GM18873 (cell line): ENCODE data around the gene LY6G6D.

Source experiments
- ATAC-seq: cut with Tn5 transposase; IDR thresholded peaks from one replicate; pipeline ENCODE4 v1.9.1; 2021; ENCODE audit warnings: mild to moderate bottlenecking, moderate library complexity, moderate number of reproducible peaks; ENCODE audit not compliant: unreplicated experiment, low FRiP score

The LY6G6D gene

DNA sequence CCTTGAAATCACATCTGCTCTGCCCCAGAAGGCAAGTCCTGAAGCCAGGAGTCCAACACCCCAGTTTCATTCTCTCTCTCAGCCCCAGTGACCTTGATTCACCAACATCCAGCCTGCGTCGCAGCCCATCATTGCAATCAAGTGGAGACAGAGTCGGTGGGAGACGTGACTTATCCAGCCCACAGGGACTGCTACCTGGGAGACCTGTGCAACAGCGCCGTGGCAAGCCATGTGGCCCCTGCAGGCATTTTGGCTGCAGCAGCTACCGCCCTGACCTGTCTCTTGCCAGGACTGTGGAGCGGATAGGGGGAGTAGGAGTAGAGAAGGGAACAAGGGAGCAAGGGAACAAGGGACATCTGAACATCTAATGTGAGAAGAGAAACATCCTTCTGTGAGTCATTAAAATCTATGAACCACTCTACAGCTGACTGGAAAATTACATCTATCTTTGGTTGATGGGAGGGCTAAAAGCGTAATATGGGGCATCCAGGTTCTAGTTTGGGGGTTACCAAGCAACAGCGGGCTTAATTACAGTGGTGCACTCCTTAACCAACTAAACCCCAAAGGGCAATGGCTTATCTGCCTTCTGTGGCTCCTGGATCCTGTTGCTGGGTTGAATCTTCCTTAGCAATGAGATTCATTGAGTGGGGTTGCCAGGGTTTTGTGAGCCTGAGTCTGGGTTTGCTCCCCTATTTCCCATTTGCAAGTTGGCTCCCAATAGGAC lies 2.5 kb downstream of the LY6G6D start:
- no peak for ATAC-seq

DNA sequence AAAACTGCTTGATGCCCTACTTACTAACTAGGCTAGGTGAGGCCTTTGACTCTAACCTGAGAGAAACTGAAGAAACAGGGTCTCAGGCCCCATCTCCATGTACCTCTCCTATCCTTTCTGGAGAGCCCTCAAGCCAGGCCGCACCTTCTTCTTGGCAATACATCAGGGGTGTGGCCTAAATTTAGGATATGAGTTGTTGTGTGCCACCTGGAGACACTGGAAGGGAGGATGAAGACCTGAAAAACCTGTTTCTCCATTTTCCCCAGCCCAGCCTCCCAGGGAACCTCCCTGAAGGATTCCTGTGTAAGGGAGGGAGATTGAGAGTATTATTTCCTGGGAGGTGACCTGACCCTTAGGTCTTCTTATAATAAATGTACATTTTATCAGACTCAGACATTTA lies 3.1 kb downstream of the LY6G6D start:
- no peak for ATAC-seq

DNA sequence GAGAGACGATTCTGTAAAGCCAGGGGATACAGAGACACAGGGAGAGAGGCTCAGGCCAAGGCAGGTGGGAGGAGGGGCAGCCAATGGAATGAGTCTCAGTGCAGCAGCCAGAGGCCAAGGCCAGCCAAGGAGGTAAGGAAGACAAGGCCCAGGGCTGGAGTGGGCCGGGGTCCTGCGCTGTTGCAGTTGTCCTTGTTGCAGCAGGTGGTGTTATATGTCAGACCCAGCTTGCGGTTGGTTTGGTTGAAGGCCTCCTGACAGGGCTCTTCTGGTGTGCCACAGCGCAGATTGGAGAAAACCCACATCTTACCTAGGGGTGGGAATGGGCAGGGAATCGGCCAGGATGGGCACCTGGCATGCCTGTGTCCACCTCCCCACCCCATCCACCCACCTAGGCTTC lies 3.9 kb downstream of the LY6G6D start:
- no peak for ATAC-seq

DNA sequence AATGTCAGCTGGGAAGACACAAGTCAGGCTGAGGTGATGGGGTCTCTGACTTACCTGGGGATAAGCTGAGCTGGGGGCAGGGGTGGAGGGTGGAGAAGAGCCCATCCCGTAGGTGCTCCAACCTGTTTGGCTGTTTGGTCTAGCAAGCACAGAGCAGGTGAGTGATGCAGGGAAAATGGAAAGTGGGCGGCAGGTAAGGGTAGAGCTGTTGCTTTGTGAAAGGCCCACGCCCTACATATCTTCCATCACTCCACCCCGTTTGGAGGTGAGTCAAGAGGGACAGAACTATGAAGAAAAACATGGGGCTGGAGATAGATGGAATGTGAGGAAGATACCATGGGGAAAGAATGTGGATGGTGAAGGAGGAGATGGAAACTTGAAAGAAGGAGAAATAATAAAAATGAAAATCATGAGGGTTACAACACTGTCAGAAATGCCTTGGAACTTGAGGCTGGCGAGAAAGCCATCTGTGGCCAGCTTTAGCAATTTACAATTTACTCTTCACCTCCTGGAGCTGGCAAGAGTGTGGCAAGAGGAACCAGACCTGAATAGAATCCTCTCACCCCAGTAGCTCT lies 5.1 kb downstream of the LY6G6D start:
- ATAC-seq, result no peak

DNA sequence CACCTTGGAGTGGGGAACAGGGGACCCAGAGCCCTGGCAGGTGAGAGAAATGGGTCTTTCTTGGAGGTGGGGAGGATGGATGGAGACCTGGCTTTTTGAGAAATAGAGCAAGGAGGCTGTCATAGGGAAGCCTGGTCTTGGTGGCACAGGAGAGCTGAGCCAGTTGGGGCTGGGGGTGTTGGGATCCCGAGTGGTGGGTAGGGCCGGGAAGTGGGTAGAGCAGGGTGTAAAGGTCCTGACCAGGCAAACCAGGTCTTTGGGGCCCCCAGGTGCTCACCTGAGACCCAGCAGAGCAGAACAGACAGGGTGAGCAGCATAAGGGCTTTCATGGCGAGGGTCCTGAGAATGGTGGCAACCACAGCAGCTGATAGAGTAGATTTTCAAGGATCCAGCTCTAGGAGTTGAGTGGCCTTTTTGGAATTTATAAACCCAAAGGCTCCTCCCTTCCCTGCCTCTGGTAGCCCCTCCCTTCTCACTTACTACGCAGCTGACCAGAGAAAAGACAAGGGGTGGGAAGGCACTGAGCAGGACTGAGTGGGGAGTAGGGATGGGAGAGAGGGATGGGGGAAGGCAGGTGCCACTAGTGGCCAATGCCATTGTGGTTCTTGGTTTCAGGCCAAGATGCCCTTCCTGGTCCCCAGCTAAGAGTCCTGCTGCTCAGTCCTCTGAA lies 6.3 kb downstream of the LY6G6D start, which contains the start of gene LY6G6C:
TSS of gene LY6G6C (minus strand) at position 396 of the 670 bp plus-strand sequence. CDS start at position 329, 67 bp downstream.
- ATAC-seq, result no peak

DNA sequence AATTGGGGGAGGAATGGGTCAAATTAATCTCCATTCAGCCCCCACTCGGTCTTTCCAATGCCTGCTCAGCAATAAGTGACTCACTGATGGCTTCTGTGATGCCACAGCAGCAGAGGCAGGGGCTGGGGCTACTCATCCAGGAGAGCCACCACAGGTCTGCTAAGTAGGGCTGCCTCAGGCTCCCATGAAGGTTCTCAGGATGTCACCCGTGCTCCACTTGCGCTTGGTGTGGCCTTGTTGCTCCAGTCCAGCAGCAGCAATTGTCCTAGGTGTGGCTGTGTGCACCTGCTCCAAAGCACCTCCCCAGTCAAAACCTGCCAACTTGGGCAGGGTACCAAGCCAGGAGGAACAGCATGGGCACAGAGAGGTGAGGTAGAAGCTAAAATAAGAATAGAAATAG lies 7.0 kb downstream of the LY6G6D start:
- ATAC-seq, result no peak

DNA sequence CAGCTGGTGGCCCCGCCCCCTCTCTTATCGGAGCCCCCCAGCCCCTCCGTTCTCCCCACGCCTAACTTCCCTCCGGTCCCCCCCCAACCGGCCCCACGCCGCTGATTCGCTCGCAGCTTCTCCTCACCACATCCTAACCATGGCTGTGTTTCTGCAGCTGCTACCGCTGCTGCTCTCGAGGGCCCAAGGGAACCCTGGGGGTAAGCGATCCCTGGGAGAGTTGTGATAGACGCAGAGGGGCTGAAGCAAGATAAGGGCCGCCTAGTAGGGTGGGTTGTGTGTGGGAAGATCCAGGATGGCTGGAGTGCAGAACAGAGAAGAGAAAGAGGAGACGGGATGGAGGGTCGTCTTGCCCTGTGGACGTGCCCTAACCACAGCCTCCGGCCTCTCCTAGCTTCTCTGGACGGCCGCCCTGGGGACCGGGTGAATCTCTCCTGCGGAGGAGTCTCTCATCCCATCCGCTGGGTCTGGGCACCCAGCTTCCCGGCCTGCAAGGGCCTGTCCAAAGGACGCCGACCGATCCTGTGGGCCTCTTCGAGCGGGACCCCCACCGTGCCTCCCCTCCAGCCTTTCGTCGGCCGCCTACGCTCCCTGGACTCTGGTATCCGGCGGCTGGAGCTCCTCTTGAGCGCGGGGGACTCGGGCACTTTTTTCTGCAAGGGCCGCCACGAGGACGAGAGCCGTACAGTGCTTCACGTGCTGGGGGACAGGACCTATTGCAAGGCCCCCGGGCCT lies 8.3 kb downstream of the LY6G6D start, which contains the start of gene MPIG6B:
TSS of gene MPIG6B (plus strand) at position 129 of the 735 bp plus-strand sequence. CDS start at position 140, 11 bp downstream.
- ATAC-seq, result no peak

DNA sequence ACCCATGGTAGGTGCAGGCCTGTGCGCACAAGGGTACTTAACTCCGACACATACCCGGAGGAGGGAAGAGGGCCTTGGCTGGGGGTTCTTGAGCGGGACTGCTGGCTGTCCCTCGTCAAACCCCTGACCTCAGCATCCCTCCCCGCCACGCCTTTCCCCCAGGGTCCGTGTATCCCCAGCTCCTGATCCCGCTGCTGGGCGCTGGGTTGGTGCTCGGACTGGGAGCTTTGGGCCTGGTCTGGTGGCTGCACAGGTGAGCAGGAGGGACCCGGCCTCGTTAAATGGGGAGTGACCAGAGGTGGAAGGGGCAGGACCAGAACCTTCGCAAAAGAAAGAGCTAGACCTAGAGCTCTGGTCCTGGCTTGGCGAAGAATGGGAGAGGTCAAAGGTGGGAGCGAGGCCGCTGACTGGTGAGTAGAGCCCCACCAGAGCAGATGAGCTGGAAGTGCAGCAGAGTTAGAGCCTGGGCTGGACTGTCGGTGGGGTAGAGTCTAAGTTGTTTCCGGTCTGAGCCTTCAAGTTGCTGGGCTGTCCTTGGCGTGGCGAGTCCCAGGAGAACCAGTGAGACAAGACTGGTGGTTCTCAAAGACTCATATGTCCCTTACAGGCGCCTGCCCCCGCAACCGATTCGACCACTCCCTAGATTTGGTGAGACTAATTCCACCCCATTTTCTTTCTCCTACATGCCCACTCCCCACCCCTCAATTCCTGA lies 9.0 kb downstream of the LY6G6D start:
- no peak for ATAC-seq

DNA sequence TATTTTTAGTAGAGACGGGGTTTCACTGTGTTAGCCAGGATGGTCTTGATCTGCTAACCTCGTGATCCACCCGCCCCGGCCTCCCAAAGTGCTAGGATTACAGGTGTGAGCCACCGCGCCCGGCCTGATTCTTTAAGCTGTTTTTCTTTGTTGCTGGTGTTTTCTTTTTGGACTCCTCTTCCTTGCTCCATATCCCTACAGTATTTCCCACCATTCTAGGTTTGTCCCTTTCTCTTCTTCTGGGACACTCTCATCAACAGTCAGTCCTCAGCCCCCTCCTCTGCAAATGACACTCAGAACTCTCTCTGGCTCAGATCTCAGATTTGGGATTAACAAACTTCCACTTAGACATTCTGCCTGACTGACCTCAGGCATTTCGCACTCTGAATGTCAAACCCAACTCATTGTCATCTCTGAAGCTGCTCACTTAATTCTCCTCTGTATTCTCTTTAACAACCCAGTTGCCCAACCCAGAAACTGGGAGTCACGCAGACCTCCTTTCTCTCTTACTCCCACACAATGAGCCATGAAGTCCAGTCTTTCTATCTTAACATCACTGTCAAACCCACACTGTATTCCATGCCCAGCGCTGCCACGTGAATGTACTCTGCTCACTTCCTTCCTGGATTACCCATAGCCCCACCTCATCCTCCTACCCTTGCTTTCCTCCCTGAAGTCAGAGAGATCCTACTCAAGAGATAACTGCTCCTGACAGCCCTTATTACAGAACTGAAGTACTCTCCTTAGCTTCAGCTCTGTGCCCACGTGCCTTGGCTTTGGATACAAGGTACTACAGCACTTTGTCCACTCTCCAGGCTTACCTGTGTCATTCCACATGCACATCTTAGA lies 10.6 kb downstream of the LY6G6D start:
- ATAC-seq, result no peak

DNA sequence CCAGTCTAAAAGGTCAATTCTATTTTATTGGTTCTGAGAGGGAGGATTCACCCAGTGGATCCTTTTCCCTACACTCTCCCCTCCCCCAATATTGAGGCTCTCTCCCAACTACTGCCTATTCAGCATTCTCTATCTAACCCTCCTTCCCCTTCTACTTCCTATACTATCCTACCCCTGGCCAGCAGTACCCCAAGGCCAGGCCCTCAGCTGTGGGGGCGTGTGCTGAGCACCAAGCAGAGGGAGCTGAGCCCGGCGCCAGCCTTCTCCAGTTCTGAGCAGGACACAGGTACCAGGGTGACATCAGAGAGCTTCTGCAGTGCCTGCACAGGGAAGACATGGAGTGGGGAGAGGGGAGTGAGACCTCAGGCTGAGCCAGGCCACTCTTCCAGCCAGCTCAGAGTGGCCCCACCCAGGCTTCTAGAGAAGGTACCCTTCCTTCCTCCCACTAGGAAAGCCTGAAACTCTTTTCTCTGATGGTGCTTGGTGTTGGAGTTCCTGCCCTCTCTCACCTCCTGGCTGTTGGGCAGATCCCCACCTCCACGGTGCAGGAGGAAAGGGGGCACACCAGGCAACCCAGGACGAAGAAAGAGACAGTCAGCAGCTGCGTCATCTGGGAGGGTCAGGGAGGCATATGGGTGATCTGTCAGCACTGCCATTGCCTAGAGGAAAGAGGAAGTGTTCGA lies 12.0 kb downstream of the LY6G6D start:
- no peak for ATAC-seq

DNA sequence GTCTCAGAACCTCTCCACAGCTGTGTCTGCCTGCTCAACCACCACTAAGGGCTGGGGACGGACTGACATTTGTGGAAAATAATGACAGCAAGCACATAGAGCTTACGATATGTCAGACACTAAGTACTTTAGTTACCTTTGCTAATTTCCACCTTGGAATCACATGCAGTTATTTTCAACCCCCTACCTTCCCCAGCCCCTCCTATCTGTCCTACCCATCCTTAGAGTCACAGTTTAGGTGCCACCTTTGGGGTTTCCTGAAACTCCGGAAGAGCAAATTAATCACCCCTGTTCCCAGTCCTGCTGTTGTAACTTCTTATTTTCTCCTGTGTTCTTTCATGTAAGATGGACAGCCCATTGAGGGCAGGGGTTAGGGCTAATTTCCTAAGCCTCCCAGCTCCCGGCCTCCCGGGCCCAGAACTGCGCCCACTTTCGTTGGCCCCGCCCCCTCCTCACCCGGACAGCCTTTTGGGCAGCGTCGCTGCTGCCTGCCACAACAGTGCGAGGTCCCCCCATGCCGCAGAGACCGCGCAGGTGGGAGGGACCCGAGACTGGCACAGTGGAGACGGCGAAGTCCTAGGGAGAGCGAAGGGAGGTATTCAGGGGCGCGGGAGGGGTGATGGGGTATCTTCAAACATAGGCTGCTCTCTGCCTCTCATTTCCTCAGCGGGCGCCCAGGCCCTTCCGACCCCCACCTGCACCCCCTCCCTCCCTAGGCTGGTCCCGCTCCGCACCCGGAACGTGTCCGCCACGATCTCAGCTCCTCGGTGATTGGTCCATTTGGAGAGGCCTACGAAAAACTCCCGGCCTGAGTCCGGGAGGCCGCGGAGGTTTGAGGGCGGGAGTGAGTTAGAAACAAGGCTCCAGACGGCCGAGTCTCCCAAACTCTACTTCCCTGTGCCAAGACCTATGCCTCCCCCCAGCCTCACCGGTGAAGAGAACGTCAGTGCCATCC lies 12.8 kb downstream of the LY6G6D start:
- ATAC-seq, result no peak

DNA sequence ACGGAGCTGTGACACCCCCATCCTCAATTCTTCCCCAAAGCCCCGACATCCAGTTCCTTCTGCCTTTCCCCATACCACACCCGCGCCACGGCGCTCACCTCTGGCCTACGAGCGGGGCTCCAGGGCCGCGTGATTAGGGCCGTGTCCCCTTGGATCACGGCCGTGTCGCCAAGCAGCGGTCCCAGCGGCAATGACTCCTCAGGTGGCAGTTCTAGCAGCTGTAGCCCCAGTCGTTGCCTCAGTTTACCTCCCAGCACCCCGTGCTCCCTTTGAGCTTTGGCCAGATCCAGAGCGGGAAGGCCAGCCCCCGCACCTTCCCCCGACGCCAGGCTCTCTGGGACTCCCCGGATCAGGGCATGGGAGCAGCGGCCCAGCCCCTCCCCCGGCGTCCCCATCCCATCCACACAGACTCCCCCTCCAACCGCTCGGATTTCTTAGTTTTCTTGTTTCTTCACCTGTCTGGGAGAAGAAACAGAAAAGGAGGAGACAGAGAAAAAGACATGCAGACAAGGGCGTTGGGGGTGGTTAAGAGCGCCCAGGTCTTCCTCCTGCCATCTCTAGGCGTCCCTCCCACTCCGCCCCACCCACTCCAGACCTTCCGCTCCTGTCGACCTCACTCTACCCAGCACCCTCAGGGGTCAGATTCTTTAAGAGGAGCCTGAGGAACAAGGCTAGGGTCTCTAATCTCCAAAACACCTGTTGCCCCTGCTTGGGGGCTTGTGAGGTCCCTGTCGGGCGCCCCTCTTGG lies 13.8 kb downstream of the LY6G6D start, which contains the start of gene DDAH2:
TSS of gene DDAH2 (minus strand) at position 533 of the 748 bp plus-strand sequence. CDS start at position 395, 138 bp downstream.
- no peak for ATAC-seq

DNA sequence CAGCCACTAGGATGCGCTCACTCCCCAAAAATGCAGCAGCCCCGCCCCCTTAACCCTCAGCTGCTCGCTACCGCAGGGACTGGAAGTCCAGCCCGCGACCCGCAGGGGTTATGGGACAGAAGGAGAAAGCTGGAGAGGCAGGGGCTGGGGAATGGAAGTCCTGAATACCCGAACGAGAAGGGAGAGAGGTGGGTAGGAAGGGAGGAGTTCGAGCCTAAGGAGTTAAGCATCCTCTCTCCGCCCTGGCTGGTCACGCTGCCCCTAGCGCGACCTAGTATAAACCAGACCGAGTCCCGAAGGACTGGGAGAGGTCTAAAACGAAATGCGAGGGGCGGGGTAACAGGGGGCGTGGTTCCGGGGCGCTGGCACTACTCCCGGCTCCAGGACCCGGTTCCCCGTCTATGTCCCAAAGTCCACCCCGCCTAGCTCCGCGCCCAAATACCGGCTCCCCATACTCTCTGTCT lies 14.4 kb downstream of the LY6G6D start:
- no peak for ATAC-seq

DNA sequence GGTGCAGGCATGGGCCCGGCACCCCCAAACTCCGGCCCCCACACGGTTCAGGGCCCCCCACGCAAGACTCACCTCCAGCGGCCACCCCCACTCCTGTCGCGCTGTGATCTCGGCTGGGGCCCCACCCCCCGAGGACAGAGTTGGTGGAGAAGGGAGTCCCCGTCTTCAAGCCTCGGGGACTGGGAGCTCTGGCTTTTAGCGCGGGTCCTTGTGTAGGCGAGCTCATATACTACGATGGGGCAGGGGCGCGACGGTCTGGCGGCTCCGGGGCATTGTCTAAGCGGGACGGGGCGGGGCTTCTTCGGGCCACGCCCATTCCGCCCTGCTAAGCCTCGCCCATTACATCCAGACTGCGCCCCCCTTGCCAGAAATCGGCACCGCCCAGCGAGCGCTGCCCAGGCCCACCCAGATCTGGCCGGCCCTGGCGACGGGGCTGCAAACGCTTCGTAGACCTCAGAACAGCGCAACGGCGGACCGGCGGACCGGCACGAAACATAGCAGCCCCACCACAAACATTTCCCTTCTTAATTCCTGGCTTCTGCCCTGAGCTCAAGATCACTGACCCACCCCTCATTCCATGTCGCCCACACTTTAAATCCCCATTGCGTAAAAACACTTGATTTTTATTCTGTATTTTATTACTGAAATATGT lies 15.0 kb downstream of the LY6G6D start:
- ATAC-seq, result no peak

DNA sequence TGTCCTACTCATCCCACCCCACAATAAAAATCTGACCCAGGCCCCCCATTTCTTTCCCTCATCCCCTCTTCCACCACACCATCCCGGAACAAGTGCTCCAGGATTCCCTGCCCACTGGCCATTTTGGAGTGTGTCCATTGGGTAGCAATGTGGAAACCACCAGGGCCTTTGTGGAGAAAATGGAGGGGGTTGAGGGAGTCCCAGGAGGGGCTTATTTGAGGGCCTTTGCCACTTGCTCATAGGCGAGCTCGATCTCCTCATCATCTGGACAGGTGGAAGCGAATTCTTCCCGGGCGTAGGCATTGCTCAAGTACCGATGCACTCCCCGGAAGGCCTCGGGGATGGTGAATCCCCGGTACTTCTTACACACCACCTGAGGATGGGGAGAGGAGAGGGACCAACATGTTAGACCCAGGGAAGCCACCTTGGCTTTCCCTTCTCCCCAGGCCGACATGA lies 15.5 kb downstream of the LY6G6D start:
- ATAC-seq, result no peak

DNA sequence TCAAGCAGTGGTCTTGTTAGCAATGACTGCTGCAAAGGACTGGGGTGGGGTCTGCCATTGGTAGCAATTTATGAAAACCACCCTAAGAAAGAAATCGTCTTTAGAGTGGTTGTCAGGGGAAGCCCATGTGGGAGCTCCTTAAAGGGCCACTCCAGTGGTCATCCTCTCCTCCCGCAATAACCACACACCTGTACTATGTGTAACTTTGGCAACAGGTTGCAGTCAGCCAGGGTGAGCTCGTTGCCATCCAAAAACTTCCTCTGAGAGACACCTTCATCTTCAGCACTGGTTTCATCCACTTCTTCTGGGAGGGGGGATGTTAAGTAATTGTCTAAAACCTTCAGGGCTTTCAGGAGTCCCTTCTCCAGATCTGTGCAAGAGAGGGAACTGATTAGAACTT lies 16.9 kb downstream of the LY6G6D start:
- no peak for ATAC-seq
